NCI-H82 (cell line): ENCODE measurements around the gene RFXAP.

Experiments
- DNase-seq: peaks from one replicate; lab custom pipeline; 2025; lab: John Stamatoyannopoulos, UW

The RFXAP gene

GRCh38 chr13:36866232-36866631 is 47.2 kb downstream of the RFXAP start:
- DNase-seq, result no peak

DNA sequence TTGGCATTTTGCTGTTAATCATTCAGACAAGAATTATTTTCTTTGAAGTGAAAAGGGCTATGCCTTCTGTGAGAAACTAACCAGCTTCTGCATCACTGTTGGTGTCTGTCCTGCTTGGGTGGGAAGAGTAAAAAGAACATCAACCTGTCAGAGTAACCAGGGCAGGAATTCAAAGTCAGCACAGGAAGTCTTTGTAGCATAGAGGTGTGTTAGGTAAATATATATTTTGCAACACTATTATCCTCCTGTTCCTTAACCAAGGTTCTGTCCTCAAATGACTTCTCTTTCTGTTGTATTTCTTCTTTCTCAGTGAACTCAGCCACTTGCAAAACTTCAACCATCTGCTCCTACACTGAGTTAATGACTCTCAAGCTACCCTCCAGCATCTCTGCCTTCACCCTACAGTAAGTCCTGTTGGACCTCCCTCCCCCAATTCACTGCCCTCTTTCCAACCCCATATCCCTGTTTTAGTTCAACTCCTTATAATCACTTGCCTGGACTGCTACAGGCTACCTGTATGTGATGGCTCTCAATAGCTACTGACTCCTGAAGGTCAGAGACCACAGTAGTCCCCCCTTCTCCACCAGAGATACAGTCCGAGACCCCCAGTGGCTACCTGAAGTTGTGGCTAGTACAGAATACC is 51.1 kb downstream of the RFXAP start:
- peak; percentile 26 for DNase-seq

GRCh38 chr13:36872621-36873020 is 53.6 kb downstream of the RFXAP start:
- no peak for DNase-seq

DNA sequence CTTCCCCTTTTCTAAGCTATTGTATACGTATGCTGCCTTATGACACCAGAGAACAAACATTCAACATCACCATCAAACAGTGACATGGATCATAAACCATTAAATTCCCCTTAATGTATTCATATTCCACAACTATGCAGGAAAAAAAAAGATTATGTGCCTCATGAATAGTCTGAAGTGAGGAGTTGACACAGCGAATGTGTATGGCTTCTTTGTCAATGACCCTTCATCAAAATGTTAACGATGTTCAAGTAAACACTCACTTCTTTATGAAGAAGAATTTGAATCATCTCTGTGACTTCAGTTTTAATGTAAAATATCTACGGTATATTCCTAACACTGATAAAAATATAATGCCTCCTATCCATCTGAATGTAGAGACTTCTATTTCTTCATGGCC is 56.4 kb downstream of the RFXAP start:
- no peak for DNase-seq

- DNase-seq, result no peak
Observed at GRCh38 chr13:36875961-36876360, 56.9 kb downstream of the RFXAP start.
